Activated CD4-positive, alpha-beta T cell treated with anti-CD3 and anti-CD28 coated beads, Interleukin-10, Interleukin-2, amounts not matched to agents 100 ng/mL and 50 ng/mL, durations not matched to agents 16 hours and 8 hours (primary cell): ENCODE data around the gene ZNF580.

Source experiments
- DNase-seq: peaks from one replicate; pipeline ENCODE4 v3.0.0-alpha.2; 2020

The ZNF580 gene

GRCh38 chr19:55606817-55607216, 34.0 kb upstream of the ZNF580 start:
- no peak for DNase-seq

GRCh38 chr19:55609326-55609725, 31.5 kb upstream of the ZNF580 start:
- no peak for DNase-seq

DNA sequence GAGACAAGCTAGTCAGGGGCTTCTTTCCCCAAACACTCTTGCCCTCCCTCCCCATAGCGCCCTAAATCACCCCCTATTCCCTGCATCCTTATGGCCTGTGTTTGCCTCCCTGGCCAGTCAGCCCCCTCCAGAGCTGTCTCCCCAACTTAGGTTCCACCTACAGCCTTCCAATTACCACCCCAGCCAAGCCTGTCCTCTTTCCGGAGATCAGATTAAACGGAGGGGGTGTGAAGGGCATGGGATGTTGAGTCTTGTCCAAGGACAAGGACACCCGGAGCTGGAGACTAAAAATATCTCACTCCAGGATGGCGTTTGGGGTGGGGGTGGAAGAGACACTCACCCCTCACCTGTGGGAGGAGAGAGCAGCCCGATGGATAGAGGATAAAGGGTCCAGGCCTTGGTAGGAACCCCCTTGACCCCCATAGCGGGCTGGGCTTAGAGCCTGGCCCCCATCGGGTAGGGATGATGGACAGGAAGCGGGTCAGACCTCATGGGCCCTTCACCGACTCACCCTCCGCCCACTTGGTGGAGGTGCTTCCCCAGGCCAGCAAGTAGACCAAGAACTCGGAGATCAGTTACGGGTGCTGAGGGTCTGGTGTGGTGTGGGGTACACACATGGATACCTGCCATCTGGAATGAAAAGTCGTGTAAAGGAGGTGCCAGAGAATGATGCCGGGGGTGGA, 29.4 kb upstream of the ZNF580 start:
- no peak for DNase-seq

DNA sequence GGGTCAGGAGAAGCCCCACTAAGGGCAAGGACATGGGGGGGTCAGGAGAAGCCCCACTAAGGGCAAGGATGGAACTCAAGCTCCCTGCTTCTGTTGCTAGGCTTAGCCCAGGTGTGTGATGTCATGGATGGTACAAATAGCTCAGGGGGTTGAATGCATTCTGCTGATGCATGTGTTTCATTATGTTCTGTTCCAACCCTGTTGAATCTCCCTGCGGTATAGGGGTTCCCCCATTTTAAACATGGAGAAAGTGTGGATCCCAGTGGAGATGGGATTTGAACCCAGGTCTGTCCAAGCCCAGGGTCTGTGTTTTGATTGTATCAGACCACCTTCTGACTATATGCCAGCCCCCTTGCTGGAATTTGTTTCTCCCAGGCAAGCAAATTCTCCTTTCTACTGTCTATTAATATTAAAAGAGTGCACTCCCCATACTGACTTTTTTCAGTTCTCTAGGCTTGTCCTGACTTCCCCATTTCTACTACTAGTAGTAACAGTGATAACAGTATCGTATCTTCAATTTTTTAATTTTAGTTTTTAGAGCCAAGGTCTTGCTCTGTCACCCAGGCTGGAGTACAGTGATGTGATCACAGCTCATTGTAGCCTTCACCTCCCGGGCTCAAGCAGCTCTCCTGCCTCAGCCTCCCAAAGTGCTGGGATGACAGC, 28.7 kb upstream of the ZNF580 start:
- no peak for DNase-seq

- no peak for DNase-seq
These were observed 27.4 kb upstream of the ZNF580 start for GRCh38 chr19:55613396-55613795.

DNA sequence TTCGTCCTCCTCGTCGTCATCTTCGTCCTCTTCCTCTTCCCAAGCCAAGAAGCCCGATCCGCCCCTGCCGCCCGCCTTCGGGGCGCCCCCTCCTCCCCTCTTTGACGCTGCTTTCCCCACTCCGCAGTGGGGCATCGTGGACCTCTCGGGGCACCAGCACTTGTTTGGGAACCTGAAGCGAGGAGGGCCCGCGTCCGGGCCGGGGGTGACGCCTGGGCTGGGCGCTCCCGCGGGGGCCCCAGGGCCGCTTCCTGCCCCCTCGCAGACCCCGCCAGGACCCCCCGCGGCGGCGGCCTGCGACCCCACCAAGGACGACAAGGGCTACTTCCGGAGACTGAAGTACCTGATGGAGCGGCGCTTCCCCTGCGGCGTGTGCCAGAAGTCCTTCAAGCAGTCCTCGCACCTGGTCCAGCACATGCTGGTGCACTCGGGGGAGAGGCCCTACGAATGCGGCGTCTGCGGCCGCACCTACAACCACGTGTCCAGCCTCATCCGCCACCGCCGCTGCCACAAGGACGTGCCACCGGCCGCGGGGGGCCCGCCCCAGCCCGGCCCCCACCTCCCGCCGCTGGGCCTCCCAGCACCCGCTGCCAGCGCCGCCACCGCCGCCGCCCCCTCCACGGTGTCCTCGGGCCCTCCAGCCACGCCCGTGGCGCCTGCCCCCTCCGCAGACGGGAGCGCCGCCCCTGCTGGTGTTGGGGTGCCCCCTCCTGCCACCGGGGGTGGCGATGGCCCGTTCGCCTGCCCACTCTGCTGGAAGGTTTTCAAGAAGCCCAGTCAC, 26.7 kb upstream of the ZNF580 start:
- DNase-seq = no peak

DNA sequence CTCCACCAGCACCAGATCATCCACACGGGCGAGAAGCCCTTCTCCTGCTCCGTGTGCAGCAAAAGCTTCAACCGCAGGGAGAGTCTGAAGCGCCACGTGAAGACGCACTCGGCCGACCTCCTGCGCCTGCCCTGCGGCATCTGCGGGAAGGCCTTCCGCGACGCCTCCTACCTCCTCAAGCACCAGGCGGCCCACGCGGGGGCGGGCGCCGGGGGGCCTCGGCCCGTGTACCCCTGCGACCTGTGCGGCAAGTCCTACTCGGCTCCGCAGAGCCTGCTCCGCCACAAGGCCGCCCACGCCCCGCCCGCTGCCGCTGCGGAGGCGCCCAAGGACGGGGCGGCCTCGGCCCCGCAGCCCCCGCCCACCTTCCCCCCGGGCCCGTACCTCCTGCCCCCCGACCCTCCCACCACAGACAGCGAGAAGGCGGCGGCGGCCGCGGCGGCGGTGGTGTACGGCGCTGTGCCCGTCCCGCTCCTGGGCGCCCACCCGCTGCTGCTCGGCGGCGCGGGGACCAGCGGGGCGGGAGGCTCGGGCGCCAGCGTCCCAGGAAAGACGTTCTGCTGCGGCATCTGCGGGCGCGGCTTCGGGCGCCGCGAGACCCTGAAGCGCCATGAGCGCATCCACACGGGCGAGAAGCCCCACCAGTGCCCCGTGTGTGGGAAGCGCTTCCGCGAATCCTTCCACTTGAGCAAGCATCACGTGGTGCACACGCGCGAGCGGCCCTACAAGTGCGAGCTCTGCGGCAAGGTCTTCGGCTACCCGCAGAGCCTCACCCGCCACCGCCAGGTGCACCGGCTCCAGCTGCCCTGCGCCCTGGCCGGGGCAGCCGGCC, 25.9 kb upstream of the ZNF580 start:
- DNase-seq = no peak

GRCh38 chr19:55615543-55616394, 25.0 kb upstream of the ZNF580 start:
- DNase-seq = no peak

- DNase-seq = no peak
These were observed 24.4 kb upstream of the ZNF580 start for GRCh38 chr19:55616395-55616875.

DNA sequence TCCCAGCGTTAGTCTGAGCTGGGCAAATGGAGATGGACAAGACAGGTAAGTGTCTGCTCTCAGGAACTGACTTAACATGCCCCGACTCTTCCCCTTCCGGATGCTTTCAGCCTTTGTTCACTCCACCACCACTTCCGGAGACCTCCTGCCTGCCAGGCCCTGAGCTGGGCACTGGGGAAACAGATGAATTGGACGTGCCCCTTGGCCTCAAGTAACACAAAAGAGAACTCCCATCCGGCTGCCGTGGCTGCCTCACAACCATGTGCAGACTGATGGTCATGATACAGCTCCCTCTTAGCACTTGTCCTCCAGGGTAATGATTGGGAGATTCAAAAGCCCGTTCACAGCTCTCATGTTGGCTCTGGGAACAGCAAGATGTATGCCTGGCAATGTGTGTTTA, 23.4 kb upstream of the ZNF580 start:
- no peak for DNase-seq

DNA sequence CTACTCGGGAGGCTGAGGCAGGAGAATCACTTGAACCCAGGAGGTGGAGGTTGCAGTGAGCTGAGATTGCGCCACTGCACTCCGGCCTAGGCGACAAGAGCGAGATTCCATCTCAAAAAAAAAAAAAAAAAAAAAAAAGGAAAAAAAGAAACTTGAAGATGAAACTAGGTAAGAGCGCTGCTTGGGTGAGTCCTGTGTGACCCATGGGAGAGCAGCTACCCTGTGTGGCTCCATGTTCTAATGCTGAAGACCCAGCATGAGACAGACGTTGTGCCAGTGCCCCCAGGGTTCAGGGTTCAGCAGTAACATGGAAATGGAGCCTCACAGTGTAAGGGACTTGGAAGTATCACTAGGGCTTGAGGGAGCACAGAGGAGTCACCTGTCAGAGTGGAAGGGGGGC, 22.4 kb upstream of the ZNF580 start:
- no peak for DNase-seq

- no peak for DNase-seq
These were observed 21.5 kb upstream of the ZNF580 start for GRCh38 chr19:55619286-55619685.

DNA sequence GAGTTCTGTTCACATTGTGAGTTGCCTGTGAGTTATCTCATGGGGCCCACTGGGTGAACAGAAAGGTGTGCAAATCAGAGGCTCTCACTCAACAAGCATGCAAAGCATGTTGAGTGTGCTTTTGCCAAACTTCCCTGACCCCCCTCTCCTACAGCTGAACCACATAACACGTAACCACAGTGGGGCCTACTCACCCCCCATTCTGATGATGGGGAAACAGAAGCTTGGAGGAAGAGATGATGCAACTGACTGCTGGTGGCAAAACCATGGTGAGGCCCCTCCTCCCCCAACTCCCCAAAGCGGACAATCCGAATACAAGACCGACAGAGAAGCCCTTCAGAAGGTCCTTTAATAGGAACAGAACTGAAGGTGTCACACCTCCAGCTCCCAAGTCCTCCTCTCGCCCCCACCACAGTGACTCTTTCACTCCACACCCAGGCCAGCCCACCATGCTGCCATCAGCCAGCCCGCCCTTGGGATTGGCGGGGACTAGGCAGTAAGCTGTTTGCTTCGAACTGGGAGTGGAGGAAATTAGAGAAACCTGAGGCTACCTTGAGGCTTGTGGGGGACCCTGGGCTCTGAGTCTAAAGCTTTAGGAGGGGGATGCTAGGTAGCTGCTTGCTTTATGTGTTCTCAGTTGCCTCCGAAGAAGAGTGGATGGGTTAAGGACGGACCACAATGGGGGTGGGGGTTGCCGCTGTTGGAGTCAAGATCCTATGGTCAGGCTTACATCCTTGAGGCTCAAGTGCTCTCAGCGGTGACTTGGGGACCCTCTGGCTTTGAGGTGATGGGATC, 20.2 kb upstream of the ZNF580 start:
- peak; percentile 23 for DNase-seq

GRCh38 chr19:55621205-55621672, 19.6 kb upstream of the ZNF580 start:
- DNase-seq = no peak

GRCh38 chr19:55621673-55622231, 19.1 kb upstream of the ZNF580 start:
- no peak for DNase-seq

DNA sequence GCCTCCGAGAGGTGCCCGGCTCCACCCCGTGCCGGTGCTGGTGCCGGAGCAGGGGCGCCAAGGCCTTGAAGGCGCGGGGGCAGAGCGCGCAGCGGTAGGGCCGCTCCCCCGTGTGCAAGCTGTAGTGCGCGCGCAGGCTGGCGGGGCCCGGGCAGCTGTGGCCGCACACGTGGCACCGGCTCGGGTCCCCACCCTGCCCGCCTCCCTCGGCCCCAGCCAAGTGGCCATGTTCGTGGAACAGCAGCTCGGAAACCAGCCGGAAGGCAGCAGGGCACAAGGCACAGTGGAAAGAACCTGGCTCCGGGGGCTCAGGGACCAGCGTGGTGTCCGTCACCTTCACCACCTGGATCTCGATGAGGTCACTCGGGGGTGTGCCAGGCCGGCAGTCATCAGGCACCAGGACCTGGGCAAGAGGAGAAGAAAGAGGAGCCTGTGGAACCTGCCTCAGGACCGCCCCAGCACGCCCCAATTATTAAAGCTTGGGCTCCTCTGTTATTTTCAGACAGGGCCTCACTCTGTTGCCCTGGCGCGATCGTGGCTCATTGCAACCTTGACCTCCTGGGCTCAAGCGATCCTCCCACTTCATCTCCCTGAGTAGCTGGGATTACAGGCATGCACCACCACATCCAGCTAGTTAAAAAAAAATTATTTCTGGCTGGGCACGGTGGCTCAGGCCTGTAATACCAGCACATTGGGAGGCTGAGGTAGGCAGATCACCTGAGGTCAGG, 18.4 kb upstream of the ZNF580 start:
- DNase-seq = no peak

GRCh38 chr19:55623130-55623529, 17.7 kb upstream of the ZNF580 start:
- no peak for DNase-seq

- no peak for DNase-seq
These were observed 17.2 kb upstream of the ZNF580 start for GRCh38 chr19:55623561-55623960.

DNA sequence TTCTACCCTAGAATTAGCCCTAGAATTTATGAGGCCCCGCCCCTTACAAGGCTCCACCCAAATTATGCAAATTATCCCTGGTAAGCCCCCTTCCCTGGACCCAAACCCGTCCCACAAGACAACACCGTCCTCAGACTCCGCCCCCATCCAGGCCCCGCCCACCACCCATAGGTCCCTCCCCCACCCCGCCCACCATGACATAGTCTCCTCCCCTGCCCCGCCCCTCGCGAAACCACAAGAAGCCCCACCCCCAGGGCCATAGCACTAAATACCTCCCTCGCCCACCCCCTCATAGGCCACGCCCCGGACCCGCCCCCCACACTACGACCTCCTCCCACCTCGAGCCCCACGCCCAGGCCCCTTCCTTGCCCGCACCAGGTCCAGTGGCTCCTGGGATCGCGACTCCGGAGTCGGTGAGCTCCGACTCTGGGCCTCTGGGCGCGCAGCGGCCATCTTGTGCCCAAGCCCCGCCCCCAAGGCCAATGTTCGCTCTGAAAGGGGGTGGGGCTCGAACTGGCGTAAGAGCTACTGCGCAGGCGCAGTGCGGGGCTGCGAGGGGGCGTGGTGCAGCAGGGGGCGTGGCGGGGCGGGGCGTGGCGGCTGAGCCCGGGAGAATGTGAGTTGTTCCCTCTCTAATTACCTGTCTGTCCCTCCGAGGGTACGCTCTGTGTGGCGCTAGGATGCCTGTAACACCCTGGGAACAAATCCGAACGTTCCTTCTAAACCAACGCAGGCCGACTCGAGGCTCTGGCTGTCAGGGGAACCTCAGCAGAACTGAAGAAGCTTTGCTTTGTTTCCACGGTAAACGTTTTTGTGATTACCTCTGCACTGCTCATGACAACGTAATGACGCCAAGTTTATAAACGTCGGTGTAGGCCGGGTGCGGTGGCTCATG, 16.4 kb upstream of the ZNF580 start, which contains the start of gene ZNF784:
TSS of gene ZNF784 (minus strand) at position 458 of the 895 bp plus-strand sequence. CDS start at position 453, 5 bp downstream.
- peak; percentile 96 for DNase-seq
